HG02885 (cell line): Measurements from ENCODE around the gene TNFRSF13B.
"Not testable (repeated sequence)": the region's sequence is repeated elsewhere in the genome, so short reads cannot be mapped to it uniquely, and the experiment has no call there.

Experiments
- ATAC-seq: cut with Tn5 transposase; IDR thresholded peaks from one replicate; pipeline ENCODE4 v1.9.1; 2021; ENCODE audit warnings: mild to moderate bottlenecking; ENCODE audit not compliant: unreplicated experiment, poor library complexity

TNFRSF13B gene

GRCh38 chr17:16929035-16929680, 42.8 kb downstream of the TNFRSF13B start:
- ATAC-seq: no peak

DNA sequence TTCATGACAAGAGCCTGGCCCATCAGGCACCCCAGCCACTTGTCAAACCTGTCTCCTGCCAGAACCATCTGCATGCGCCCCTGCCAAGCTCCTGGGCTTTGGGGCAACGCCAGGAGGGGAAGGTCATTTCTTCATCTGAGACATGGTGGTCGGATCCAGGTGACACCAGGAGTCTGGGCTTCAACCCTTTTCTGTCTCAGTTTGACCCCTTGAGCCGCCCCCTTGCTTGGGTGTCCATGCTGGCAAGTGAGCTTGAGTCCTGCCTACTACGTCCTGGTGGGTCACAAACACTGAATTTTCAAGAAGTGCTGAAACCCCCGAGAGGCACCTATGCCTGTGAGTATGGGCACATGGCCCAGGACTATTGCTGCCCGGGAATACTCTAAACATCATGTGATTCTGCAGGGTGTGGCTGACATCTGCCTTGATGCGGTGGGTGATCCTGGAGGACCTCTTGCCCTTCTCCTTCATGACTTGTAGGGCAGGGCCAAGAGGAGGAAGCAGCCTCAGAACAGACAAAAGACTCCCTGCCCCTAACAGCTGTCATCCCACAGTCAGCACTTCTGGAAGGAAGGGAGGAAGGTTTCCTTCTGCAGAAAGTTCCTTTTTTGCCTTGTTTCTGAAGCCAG, 43.4 kb downstream of the TNFRSF13B start:
- no peak for ATAC-seq

GRCh38 chr17:16927641-16928321, 44.1 kb downstream of the TNFRSF13B start:
- ATAC-seq: no peak

- no peak for ATAC-seq
Observed at GRCh38 chr17:16926571-16927451, 45.1 kb downstream of the TNFRSF13B start.

DNA sequence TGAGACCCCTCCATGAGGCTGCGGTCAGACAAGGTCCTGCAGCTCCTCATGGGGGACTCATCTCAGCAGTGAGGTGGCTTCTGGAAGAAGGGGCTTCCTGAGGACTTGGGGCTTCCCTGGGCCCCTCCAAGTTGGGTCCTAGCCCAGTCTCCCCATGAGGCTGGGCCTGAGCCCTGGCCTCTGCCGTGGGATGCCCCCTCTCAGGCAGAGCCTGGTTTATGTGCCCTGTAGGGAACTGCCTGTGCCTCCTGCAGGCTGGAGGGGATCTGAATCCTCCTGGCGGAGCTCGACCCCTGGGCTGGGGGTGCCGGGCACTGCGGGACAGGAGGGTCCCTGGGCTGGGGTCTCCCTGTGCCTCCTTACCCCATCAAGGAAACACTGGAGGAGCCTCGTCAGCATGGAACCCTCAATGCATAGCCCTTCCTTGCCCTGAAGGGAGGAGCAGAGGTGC, 45.8 kb downstream of the TNFRSF13B start:
- no peak for ATAC-seq

GRCh38 chr17:16925461-16926060, 46.4 kb downstream of the TNFRSF13B start:
- no peak for ATAC-seq

GRCh38 chr17:16924696-16925440, 47.0 kb downstream of the TNFRSF13B start:
- no peak for ATAC-seq

DNA sequence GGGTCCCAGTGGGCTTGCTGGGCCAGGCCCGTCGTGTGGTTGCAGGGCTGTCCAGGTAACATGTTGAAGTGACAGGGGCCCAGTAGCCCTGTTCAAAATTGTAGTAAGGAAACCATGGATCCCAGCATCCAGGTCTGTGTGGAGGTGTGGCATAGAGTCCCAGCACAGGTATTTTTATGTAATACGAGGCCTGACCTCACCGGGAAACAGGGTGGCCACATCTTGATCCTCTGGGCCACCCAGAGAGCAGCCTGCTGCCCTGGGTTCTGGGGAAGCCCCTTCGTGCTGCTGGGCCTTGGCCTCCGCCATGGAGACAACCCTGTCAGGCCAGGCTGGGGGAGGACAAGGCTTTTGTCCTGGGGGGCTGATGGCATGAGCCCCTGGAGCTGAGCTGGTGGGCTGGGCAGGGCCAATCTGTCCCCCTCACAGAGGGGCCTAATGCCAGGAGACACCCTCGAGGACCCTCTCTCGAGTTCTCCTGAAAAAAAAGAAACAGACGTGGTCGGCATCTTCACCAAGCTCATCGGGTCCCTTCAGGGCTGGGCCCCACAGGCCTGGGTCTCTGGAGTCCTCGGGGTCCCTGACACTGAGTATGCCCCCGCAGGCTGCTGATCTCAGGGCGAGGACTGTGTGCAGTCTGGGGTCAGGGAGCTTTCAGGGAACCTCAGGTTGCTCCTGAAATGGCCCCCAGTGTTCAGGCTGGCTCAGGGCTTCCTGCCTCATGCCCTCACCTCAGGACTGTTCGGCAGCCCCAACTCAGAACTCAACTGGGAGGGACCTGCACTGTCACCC, 47.8 kb downstream of the TNFRSF13B start:
- no peak for ATAC-seq

GRCh38 chr17:16923097-16923903, 48.6 kb downstream of the TNFRSF13B start:
- ATAC-seq: no peak

GRCh38 chr17:16922386-16923096, 49.4 kb downstream of the TNFRSF13B start:
- no peak for ATAC-seq

DNA sequence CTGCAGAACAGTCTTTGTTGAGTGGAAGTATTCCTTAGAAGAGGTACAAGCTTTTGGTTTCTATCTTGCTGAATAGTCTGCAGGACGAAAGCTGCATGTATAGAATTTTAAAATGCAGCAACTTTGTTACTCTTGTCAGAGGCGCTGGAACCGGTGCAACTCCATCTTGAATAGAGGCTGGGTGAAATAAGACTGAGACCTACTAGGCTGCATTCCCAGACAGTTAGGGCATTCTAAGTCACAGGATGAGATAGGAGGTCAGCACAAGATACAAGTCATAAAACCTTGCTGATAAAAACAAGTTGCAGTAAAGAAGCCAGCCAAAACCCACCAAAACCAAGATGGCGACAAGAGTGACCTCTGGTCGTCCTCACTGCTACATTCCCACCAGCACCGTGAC, 50.5 kb downstream of the TNFRSF13B start:
- ATAC-seq: not testable (repeated sequence)

DNA sequence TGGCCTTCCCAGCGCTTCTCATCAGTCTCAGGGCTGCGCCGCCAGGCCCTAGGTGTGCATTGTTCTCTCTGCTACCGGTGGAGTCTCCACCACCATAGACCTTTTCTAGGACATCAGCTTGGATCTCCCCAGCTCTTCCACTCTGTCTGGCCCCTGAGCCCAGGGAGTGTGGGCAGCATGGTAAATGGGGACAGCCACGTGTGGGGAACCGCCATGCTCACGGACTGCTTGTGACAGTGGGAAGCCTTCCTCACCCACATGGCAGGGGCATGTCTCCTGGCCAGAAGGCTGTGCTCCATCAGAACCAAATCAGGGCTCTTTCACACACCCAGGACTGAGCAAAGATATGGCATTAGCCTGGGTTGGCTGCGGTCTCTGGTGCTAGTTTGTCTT, 51.3 kb downstream of the TNFRSF13B start:
- no peak for ATAC-seq

- no peak for ATAC-seq
Observed at GRCh38 chr17:16919663-16920627, 52.0 kb downstream of the TNFRSF13B start.

DNA sequence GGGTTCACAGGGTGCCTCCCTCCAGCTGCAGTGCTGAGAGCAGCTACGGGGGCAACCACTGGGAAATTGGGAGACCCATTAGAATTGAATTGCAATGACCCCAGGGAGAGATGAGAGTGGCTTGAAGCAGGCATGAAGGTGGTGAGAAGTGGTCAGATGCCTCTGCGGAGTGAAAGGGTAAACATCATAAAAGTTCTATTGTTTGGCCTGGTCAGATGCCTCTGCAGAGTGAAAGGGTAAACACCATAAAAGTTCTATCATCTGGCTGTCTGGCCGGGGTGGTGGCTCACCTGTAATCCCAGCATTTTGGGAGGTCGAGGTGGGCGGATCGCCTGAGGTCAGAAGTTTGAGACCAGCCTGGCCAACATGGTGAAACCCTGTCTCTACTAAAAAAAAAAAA, 53.5 kb downstream of the TNFRSF13B start:
- ATAC-seq: no peak

DNA sequence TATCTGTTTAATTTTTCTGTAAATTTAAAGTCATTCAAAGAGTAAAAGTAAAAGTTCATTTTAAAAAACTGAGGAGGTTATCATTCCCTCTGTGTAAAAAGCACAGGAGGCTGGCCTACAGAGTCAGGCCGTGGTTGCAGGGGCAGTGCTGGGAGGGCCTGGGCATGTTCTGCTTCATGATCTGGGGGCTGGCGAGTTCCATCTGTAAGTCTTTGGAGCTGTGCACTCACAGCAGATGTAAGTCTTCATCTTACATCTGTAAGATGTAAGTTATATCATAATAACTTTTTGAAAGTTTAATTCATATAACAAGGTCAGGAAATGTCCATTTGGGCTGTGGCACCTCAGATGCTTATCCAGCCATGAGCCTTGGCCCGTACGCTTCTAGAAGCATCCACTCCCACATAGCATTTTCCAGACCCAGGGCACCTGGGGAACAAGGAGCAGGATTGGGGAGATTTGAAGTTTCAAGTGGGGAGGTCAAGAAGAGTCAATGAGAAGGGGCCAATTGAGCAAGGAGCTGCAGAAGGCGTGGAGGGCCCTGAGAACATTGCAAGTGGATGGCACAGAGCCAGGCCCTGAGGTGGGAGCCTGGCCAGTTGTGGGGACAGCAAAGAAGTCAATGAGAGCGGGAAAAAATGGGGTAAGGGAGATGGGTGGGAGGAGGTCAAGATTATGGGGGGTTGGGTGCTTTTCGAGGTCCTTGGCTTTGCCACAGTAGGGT, 54.1 kb downstream of the TNFRSF13B start:
- ATAC-seq: no peak

DNA sequence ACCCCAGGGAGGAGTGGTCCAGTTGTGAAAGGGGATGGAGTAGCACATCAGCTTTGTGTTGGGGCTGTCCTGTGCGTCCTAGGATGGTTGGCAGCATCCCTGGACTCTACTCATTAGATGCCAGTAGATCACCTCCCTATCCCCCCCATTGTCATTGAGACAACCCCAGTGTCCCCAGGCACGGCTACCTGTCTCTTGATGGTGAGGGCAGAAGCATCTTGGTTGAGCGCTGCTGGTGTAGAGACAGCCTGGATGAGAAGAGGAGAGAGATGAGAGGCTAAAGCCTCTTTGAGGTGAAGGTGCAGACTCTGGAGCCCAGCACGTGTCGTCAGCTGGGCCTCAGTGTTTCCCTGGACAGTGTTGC, 55.4 kb downstream of the TNFRSF13B start:
- ATAC-seq: no peak
